GM19099 (cell line): ENCODE measurements around the gene PKN3.

Experiments used
- POLR2A ChIP-seq: IDR thresholded peaks from 3 replicates; pipeline ENCODE4 v1.6.1; 2011; ENCODE audit warnings: low read depth; ENCODE audit not compliant: insufficient read length; ENCODE audit errors: extremely low read depth

PKN3 gene

GRCh38 chr9:128706671-128707381 lies 4.5 kb downstream of the PKN3 start:
- TF ChIP-seq POLR2A: no peak

- no peak for TF ChIP-seq POLR2A
Measured at GRCh38 chr9:128707446-128707845, 5.1 kb downstream of the PKN3 start.

GRCh38 chr9:128712451-128713410 lies 10.4 kb downstream of the PKN3 start:
- TF ChIP-seq POLR2A: no peak

- no peak for TF ChIP-seq POLR2A
Measured at GRCh38 chr9:128713411-128713780, 11.1 kb downstream of the PKN3 start.

- no peak for TF ChIP-seq POLR2A
Measured at GRCh38 chr9:128713941-128714573, 11.8 kb downstream of the PKN3 start.

- no peak for TF ChIP-seq POLR2A
Measured at GRCh38 chr9:128714586-128715435, 12.5 kb downstream of the PKN3 start.

GRCh38 chr9:128715436-128715750 lies 13.1 kb downstream of the PKN3 start:
- TF ChIP-seq POLR2A: no peak

GRCh38 chr9:128716581-128717254 lies 14.4 kb downstream of the PKN3 start:
- TF ChIP-seq POLR2A: no peak

- TF ChIP-seq POLR2A: no peak
Measured at GRCh38 chr9:128718047-128718446, 15.7 kb downstream of the PKN3 start.

GRCh38 chr9:128718475-128718874 lies 16.2 kb downstream of the PKN3 start:
- no peak for TF ChIP-seq POLR2A

- TF ChIP-seq POLR2A: no peak
Measured at GRCh38 chr9:128719919-128720605, 17.8 kb downstream of the PKN3 start.

GRCh38 chr9:128720841-128721486 lies 18.7 kb downstream of the PKN3 start:
- TF ChIP-seq POLR2A: no peak

- TF ChIP-seq POLR2A: no peak
Measured at GRCh38 chr9:128721487-128722010, 19.2 kb downstream of the PKN3 start.
